Adipocyte (in vitro differentiated cells): ENCODE results near the gene PFKFB4.
"Not testable (repeated sequence)": the region's sequence is repeated elsewhere in the genome, so short reads cannot be mapped to it uniquely, and the experiment has no call there.

ENCODE experiments used
- DNase-seq: peaks from one replicate; pipeline ENCODE4 v3.0.0-alpha.2; 2015; ENCODE audit warnings: low read depth
- H3K27me3 ChIP-seq: replicated peaks from 2 replicates; pipeline ENCODE4 v1.7.0; 2013; ENCODE audit warnings: mild to moderate bottlenecking, low read length, moderate library complexity; ENCODE audit not compliant: control insufficient read depth, insufficient read depth
- H3K36me3 ChIP-seq: 2 replicates; pipeline ENCODE4 v1.7.0; 2013; ENCODE audit warnings: low read length, mild to moderate bottlenecking, moderate library complexity; ENCODE audit not compliant: control insufficient read depth, insufficient read depth, severe bottlenecking
- H3K4me1 ChIP-seq: 2 replicates; pipeline ENCODE4 v1.7.0; 2013; ENCODE audit warnings: mild to moderate bottlenecking, low read length, moderate library complexity; ENCODE audit not compliant: control insufficient read depth, insufficient read depth
- H3K4me3 ChIP-seq: 2 replicates; pipeline ENCODE4 v1.7.0; 2013; ENCODE audit warnings: mild to moderate bottlenecking, low read length, moderate library complexity
- H3K9ac ChIP-seq: 2 replicates; pipeline ENCODE4 v1.7.0; 2013; ENCODE audit warnings: mild to moderate bottlenecking, low read length, moderate library complexity
- H3K9me3 ChIP-seq: 2 replicates; pipeline ENCODE4 v1.7.0; 2013; ENCODE audit warnings: mild to moderate bottlenecking, low read length, moderate library complexity; ENCODE audit not compliant: control insufficient read depth

PFKFB4 gene

GRCh38 chr3:48504051-48504946, 52.3 kb downstream of the PFKFB4 start, which contains the start of gene SHISA5:
TSS of gene SHISA5 (minus strand) at chr3:48504174. CDS start at chr3:48504094, 80 bp downstream.
- Histone ChIP-seq H3K36me3 (no peaks in the 10 kb centered on the region), H3K4me1 (peaks cover 12% of the 10 kb centered on the region), H3K27me3 (no peaks in the 10 kb centered on the region), H3K4me3 (peak within 1 kb of the TSS; percentile 87), H3K9ac (peak within 1 kb of the TSS; percentile 94), H3K9me3 (no peaks in the 10 kb centered on the region)
- peak; percentile 88 for DNase-seq

- no peaks in the 10 kb centered on the region for H3K27me3 ChIP-seq
- peak overlapping the region; percentile 87 for H3K4me3 ChIP-seq
- peak overlapping the region; percentile 94 for H3K9ac ChIP-seq
- no peaks in the 10 kb centered on the region for H3K9me3 ChIP-seq
- peak; percentile 71 for DNase-seq
- peaks cover 12% of the 10 kb centered on the region for H3K4me1 ChIP-seq
- peaks cover under 1% of the 10 kb centered on the region for H3K36me3 ChIP-seq
These were observed 53.1 kb downstream of the PFKFB4 start for GRCh38 chr3:48503401-48504050.

GRCh38 chr3:48502728-48503168, 53.9 kb downstream of the PFKFB4 start:
- H3K36me3 ChIP-seq, result peaks cover 8% of the 10 kb centered on the region
- peaks cover 12% of the 10 kb centered on the region for H3K4me1 ChIP-seq
- DNase-seq, result no peak
- H3K9me3 ChIP-seq, result no peaks in the 10 kb centered on the region
- no peaks in the 10 kb centered on the region for H3K27me3 ChIP-seq
- no peak overlapping the region for H3K9ac ChIP-seq
- H3K4me3 ChIP-seq, result peak overlapping the region; percentile 87

GRCh38 chr3:48502121-48502520, 54.5 kb downstream of the PFKFB4 start:
- peaks cover 12% of the 10 kb centered on the region for H3K4me1 ChIP-seq
- H3K4me3 ChIP-seq, result no peak overlapping the region
- no peak overlapping the region for H3K9ac ChIP-seq
- H3K9me3 ChIP-seq, result no peaks in the 10 kb centered on the region
- no peaks in the 10 kb centered on the region for H3K27me3 ChIP-seq
- peaks cover 10% of the 10 kb centered on the region for H3K36me3 ChIP-seq
- DNase-seq, result no peak

GRCh38 chr3:48501196-48501595, 55.4 kb downstream of the PFKFB4 start:
- H3K9me3 ChIP-seq, result no peaks in the 10 kb centered on the region
- H3K9ac ChIP-seq, result no peak overlapping the region
- DNase-seq, result no peak
- H3K4me1 ChIP-seq, result peaks cover 12% of the 10 kb centered on the region
- H3K4me3 ChIP-seq, result no peak overlapping the region
- H3K36me3 ChIP-seq, result peaks cover 10% of the 10 kb centered on the region
- no peaks in the 10 kb centered on the region for H3K27me3 ChIP-seq

GRCh38 chr3:48500656-48501055, 55.9 kb downstream of the PFKFB4 start:
- no peak for DNase-seq
- peaks cover 12% of the 10 kb centered on the region for H3K4me1 ChIP-seq
- H3K9me3 ChIP-seq, result no peaks in the 10 kb centered on the region
- H3K9ac ChIP-seq, result no peak overlapping the region
- no peaks in the 10 kb centered on the region for H3K27me3 ChIP-seq
- no peak overlapping the region for H3K4me3 ChIP-seq
- H3K36me3 ChIP-seq, result peaks cover 10% of the 10 kb centered on the region

DNA sequence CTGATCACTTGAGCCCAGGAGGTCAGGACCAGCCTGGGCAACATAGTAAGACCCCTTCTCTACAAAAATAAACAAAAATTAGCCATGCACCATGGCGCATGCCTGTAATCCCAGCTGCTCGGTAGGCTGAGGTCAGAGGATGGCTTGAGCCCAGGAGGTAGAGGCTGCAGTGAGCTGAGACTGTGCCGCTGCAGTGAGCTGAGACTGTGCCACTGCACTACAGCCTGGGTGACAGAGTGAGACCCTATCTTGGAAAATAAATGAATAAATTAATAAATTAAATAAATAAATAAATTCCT, 63.5 kb downstream of the PFKFB4 start:
- Histone ChIP-seq H3K27me3 (no peaks in the 10 kb centered on the region), H3K4me3 (no peak overlapping the region), H3K4me1 (peaks cover 14% of the 10 kb centered on the region), H3K9me3 (no peaks in the 10 kb centered on the region), H3K9ac (peak overlapping the region; percentile 61), H3K36me3 (peaks cover 10% of the 10 kb centered on the region)
- no peak for DNase-seq

- Histone ChIP-seq H3K9me3 (no peaks in the 10 kb centered on the region), H3K9ac (peak overlapping the region; percentile 61), H3K27me3 (no peaks in the 10 kb centered on the region), H3K4me3 (no peak overlapping the region), H3K4me1 (peaks cover 14% of the 10 kb centered on the region), H3K36me3 (peaks cover 5% of the 10 kb centered on the region)
- no peak for DNase-seq
These were observed 64.0 kb downstream of the PFKFB4 start for GRCh38 chr3:48492461-48493202.

DNA sequence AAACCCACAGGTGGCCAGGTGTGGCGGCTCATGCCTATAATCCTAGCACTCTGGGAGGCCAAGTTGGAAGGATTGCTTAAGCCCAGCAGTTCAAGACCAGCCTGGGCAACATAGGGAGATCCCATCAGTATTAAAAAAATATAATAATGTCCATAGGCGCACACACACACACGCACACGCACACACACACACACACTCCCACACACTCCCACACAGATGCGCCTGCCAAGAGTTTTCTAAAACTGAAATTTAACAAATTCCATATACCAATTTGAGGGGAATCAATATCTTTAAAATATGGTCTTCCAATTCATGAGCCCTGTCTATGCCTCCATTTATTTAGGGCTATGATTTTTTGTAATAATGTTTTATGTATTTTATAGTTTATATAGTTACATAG, 69.7 kb downstream of the PFKFB4 start:
- DNase-seq, result no peak
- H3K9ac ChIP-seq, result no peak overlapping the region

DNA sequence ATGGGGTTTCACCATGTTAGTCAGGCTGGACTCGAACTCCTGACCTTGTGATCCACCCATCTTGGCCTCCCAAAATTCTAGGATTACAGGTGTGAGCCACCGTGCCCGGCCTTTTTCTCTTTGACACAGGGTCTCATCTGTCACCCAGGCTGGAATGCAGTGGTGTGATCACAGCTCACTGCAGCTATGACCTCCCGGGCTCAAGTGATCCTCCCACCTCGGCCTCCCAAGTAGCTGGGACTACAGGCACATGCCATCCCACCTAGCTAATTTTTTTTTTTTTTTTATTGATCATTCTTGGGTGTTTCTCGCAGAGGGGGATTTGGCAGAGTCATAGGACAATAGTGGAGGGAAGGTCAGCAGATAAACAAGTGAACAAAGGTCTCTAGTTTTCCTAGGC, 73.8 kb downstream of the PFKFB4 start:
- not testable (repeated sequence) for DNase-seq, H3K36me3 ChIP-seq, H3K4me3 ChIP-seq, H3K27me3 ChIP-seq, H3K9ac ChIP-seq, H3K4me1 ChIP-seq, H3K9me3 ChIP-seq

More for the DNA sequence above, 69.7 kb downstream of the PFKFB4 start:
- Histone ChIP-seq H3K36me3 (no peaks in the 10 kb centered on the region), H3K9me3 (no peaks in the 10 kb centered on the region), H3K4me3 (no peak overlapping the region), H3K27me3 (no peaks in the 10 kb centered on the region), H3K4me1 (peaks cover 5% of the 10 kb centered on the region)

GRCh38 chr3:48480891-48481290, 75.7 kb downstream of the PFKFB4 start:
- not testable (repeated sequence) for H3K9ac ChIP-seq, DNase-seq, H3K9me3 ChIP-seq, H3K36me3 ChIP-seq, H3K4me3 ChIP-seq, H3K27me3 ChIP-seq, H3K4me1 ChIP-seq
